Right kidney (tissue), 1 donor: ENCODE data around the gene CLK3.
A peak's percentile ranks its signal among the peaks of the same experiment; 100 is the strongest.

ENCODE experiments used
- DNase-seq: peaks from one replicate; pipeline ENCODE4 v3.0.0-alpha.2; 2016

CLK3 gene

GRCh38 chr15:74599156-74599555 lies 16.5 kb upstream of the CLK3 start:
- no peak for DNase-seq

- DNase-seq: no peak
These were observed 12.4 kb upstream of the CLK3 start for GRCh38 chr15:74603026-74603788.

GRCh38 chr15:74603789-74604705 lies 11.6 kb upstream of the CLK3 start:
- DNase-seq: no peak

- no peak for DNase-seq
These were observed 10.4 kb upstream of the CLK3 start for GRCh38 chr15:74604983-74605794.

GRCh38 chr15:74605795-74606150 lies 9.9 kb upstream of the CLK3 start:
- DNase-seq: no peak

- DNase-seq: no peak
These were observed 6.8 kb upstream of the CLK3 start for GRCh38 chr15:74608786-74609185.

GRCh38 chr15:74609938-74610301 lies 5.7 kb upstream of the CLK3 start:
- no peak for DNase-seq

GRCh38 chr15:74610302-74610951 lies 5.2 kb upstream of the CLK3 start:
- peak; percentile 28 for DNase-seq

GRCh38 chr15:74611341-74611740 lies 4.3 kb upstream of the CLK3 start:
- DNase-seq: no peak

GRCh38 chr15:74611834-74612233 lies 3.8 kb upstream of the CLK3 start:
- no peak for DNase-seq

GRCh38 chr15:74612677-74613076 lies 3.0 kb upstream of the CLK3 start:
- no peak for DNase-seq

- DNase-seq: no peak
These were observed 2.3 kb upstream of the CLK3 start for GRCh38 chr15:74613089-74613952.

- DNase-seq: no peak
These were observed 1.5 kb upstream of the CLK3 start for GRCh38 chr15:74613953-74614743.

GRCh38 chr15:74614744-74615507 lies 710 bp upstream of the CLK3 start:
- DNase-seq: peak; percentile 86

GRCh38 chr15:74616366-74616939 lies 817 bp downstream of the CLK3 start:
- no peak for DNase-seq

GRCh38 chr15:74616996-74617395 lies 1.4 kb downstream of the CLK3 start:
- DNase-seq: no peak

- DNase-seq: no peak
These were observed 3.4 kb downstream of the CLK3 start for GRCh38 chr15:74618841-74619596.

- no peak for DNase-seq
These were observed 4.4 kb downstream of the CLK3 start for GRCh38 chr15:74619916-74620635.
